Activated T-cell treated with anti-CD3 and anti-CD28 coated beads, Interleukin-2, amount 50 U/mL, for 24 hours (primary cell): ENCODE measurements around the gene SMURF2.

Experiments
- DNase-seq: peaks from one replicate; pipeline ENCODE4 v3.0.0-alpha.2; 2020
- H3K27ac Mint-ChIP-seq: 2 replicates; pipeline ENCODE4 v1.8.0; 2020; ENCODE audit warnings: mild to moderate bottlenecking, mixed read lengths
- H3K27me3 Mint-ChIP-seq: 2 replicates; pipeline ENCODE4 v1.8.0; 2020; ENCODE audit warnings: mixed read lengths
- H3K36me3 Mint-ChIP-seq: 2 replicates; pipeline ENCODE4 v1.8.0; 2020; ENCODE audit warnings: low read depth, mixed read lengths
- H3K4me1 Mint-ChIP-seq: 2 replicates; pipeline ENCODE4 v1.8.0; 2020; ENCODE audit warnings: low read depth, mixed read lengths
- H3K4me3 Mint-ChIP-seq: 2 replicates; pipeline ENCODE4 v1.8.0; 2020; ENCODE audit warnings: mild to moderate bottlenecking, moderate library complexity, mixed read lengths
- H3K9me3 Mint-ChIP-seq: 2 replicates; pipeline ENCODE4 v1.8.0; 2020; ENCODE audit warnings: mixed read lengths

SMURF2 gene

GRCh38 chr17:64657610-64658125 is 4.4 kb downstream of the SMURF2 start:
- Mint-ChIP-seq H3K4me1 (peaks cover 59% of the 10 kb centered on the region), H3K27ac (peak overlapping the region; percentile 19), H3K4me3 (no peak overlapping the region), H3K36me3 (peaks cover 15% of the 10 kb centered on the region), H3K27me3 (no peaks in the 10 kb centered on the region), H3K9me3 (peaks cover 5% of the 10 kb centered on the region)
- DNase-seq: no peak

GRCh38 chr17:64655704-64656103 is 6.4 kb downstream of the SMURF2 start:
- no peak overlapping the region for H3K27ac Mint-ChIP-seq
- H3K36me3 Mint-ChIP-seq: peaks cover 7% of the 10 kb centered on the region
- H3K4me3 Mint-ChIP-seq: no peak overlapping the region
- no peaks in the 10 kb centered on the region for H3K27me3 Mint-ChIP-seq
- no peak for DNase-seq
- H3K9me3 Mint-ChIP-seq: peaks cover 5% of the 10 kb centered on the region
- peaks cover 57% of the 10 kb centered on the region for H3K4me1 Mint-ChIP-seq

- no peak overlapping the region for H3K27ac Mint-ChIP-seq
- H3K4me3 Mint-ChIP-seq: no peak overlapping the region
- peaks cover 5% of the 10 kb centered on the region for H3K9me3 Mint-ChIP-seq
- peaks cover 7% of the 10 kb centered on the region for H3K36me3 Mint-ChIP-seq
- peaks cover 52% of the 10 kb centered on the region for H3K4me1 Mint-ChIP-seq
- H3K27me3 Mint-ChIP-seq: no peaks in the 10 kb centered on the region
- no peak for DNase-seq
Observed at GRCh38 chr17:64653985-64654355, 8.1 kb downstream of the SMURF2 start.

- H3K27me3 Mint-ChIP-seq: no peaks in the 10 kb centered on the region
- H3K27ac Mint-ChIP-seq: peak overlapping the region; percentile 24
- no peak overlapping the region for H3K4me3 Mint-ChIP-seq
- H3K4me1 Mint-ChIP-seq: peaks cover 54% of the 10 kb centered on the region
- peaks cover 7% of the 10 kb centered on the region for H3K36me3 Mint-ChIP-seq
- H3K9me3 Mint-ChIP-seq: peaks cover 5% of the 10 kb centered on the region
- DNase-seq: no peak
Observed at GRCh38 chr17:64653325-64653984, 8.7 kb downstream of the SMURF2 start.

- H3K4me1 Mint-ChIP-seq: peaks cover 49% of the 10 kb centered on the region
- no peaks in the 10 kb centered on the region for H3K27me3 Mint-ChIP-seq
Observed at GRCh38 chr17:64651889-64652288, 10.2 kb downstream of the SMURF2 start.

GRCh38 chr17:64648234-64648633 is 13.9 kb downstream of the SMURF2 start:
- no peak overlapping the region for H3K4me3 Mint-ChIP-seq
- peaks cover 17% of the 10 kb centered on the region for H3K36me3 Mint-ChIP-seq
- H3K9me3 Mint-ChIP-seq: no peaks in the 10 kb centered on the region
- H3K27me3 Mint-ChIP-seq: no peaks in the 10 kb centered on the region
- H3K4me1 Mint-ChIP-seq: peaks cover 44% of the 10 kb centered on the region
- H3K27ac Mint-ChIP-seq: peak overlapping the region; percentile 78
- no peak for DNase-seq

More at GRCh38 chr17:64651889-64652288, 10.2 kb downstream of the SMURF2 start:
- Mint-ChIP-seq H3K36me3 (peaks cover 15% of the 10 kb centered on the region), H3K9me3 (peaks cover 5% of the 10 kb centered on the region), H3K4me3 (no peak overlapping the region), H3K27ac (no peak overlapping the region)
- DNase-seq: no peak

- no peaks in the 10 kb centered on the region for H3K9me3 Mint-ChIP-seq
- H3K27ac Mint-ChIP-seq: no peak overlapping the region
- no peaks in the 10 kb centered on the region for H3K27me3 Mint-ChIP-seq
- H3K4me3 Mint-ChIP-seq: no peak overlapping the region
- H3K36me3 Mint-ChIP-seq: peaks cover 17% of the 10 kb centered on the region
- peaks cover 40% of the 10 kb centered on the region for H3K4me1 Mint-ChIP-seq
- DNase-seq: no peak
Observed at GRCh38 chr17:64647817-64648216, 14.3 kb downstream of the SMURF2 start.

GRCh38 chr17:64639516-64639915 is 22.6 kb downstream of the SMURF2 start:
- DNase-seq: no peak
- Mint-ChIP-seq H3K4me1 (peaks cover 46% of the 10 kb centered on the region), H3K27me3 (no peaks in the 10 kb centered on the region), H3K4me3 (no peak overlapping the region), H3K36me3 (peaks cover 15% of the 10 kb centered on the region), H3K9me3 (peaks cover 3% of the 10 kb centered on the region), H3K27ac (no peak overlapping the region)

- H3K4me3 Mint-ChIP-seq: no peak overlapping the region
- H3K27ac Mint-ChIP-seq: no peak overlapping the region
- H3K4me1 Mint-ChIP-seq: peaks cover 53% of the 10 kb centered on the region
Observed at GRCh38 chr17:64638552-64639203, 23.4 kb downstream of the SMURF2 start.

GRCh38 chr17:64635647-64636305 is 26.3 kb downstream of the SMURF2 start:
- Mint-ChIP-seq H3K4me1 (peaks cover 62% of the 10 kb centered on the region), H3K9me3 (peaks cover 3% of the 10 kb centered on the region), H3K4me3 (peak overlapping the region; percentile 33), H3K27me3 (no peaks in the 10 kb centered on the region), H3K27ac (peak overlapping the region; percentile 97), H3K36me3 (peaks cover 13% of the 10 kb centered on the region)
- no peak for DNase-seq

More at GRCh38 chr17:64638552-64639203, 23.4 kb downstream of the SMURF2 start:
- Mint-ChIP-seq H3K27me3 (no peaks in the 10 kb centered on the region), H3K36me3 (peaks cover 15% of the 10 kb centered on the region), H3K9me3 (peaks cover 3% of the 10 kb centered on the region)
- DNase-seq: no peak

GRCh38 chr17:64634218-64634617 is 27.9 kb downstream of the SMURF2 start:
- Mint-ChIP-seq H3K4me3 (peak overlapping the region; percentile 1), H3K27me3 (no peaks in the 10 kb centered on the region), H3K27ac (peak overlapping the region; percentile 84), H3K36me3 (peaks cover 13% of the 10 kb centered on the region), H3K4me1 (peaks cover 68% of the 10 kb centered on the region), H3K9me3 (peaks cover 3% of the 10 kb centered on the region)
- no peak for DNase-seq

- Mint-ChIP-seq H3K27ac (peak overlapping the region; percentile 47), H3K4me3 (no peak overlapping the region), H3K36me3 (peaks cover 4% of the 10 kb centered on the region), H3K4me1 (peaks cover 77% of the 10 kb centered on the region), H3K9me3 (peaks cover 3% of the 10 kb centered on the region), H3K27me3 (no peaks in the 10 kb centered on the region)
- DNase-seq: no peak
Observed at GRCh38 chr17:64632606-64633005, 29.5 kb downstream of the SMURF2 start.

- Mint-ChIP-seq H3K9me3 (peaks cover 3% of the 10 kb centered on the region), H3K4me3 (no peak overlapping the region), H3K4me1 (peaks cover 80% of the 10 kb centered on the region), H3K36me3 (peaks cover 3% of the 10 kb centered on the region), H3K27me3 (no peaks in the 10 kb centered on the region), H3K27ac (peak overlapping the region; percentile 47)
- DNase-seq: no peak
Observed at GRCh38 chr17:64632194-64632593, 29.9 kb downstream of the SMURF2 start.

GRCh38 chr17:64630309-64631223 is 31.5 kb downstream of the SMURF2 start:
- Mint-ChIP-seq H3K4me1 (peaks cover 73% of the 10 kb centered on the region), H3K4me3 (no peak overlapping the region), H3K36me3 (peaks cover 7% of the 10 kb centered on the region), H3K27ac (peak overlapping the region; percentile 64), H3K9me3 (peaks cover 3% of the 10 kb centered on the region), H3K27me3 (no peaks in the 10 kb centered on the region)
- no peak for DNase-seq
